NT2/D1 (cell line): ENCODE data around the gene SMIM13.

ENCODE experiments used
- SUZ12 ChIP-seq: IDR thresholded peaks from 2 replicates; pipeline ENCODE4 v1.6.1; 2011; ENCODE audit not compliant: insufficient read length, insufficient read depth; ENCODE audit errors: extremely low read depth
- YY1 ChIP-seq: IDR thresholded peaks from 2 replicates; pipeline ENCODE4 v1.6.1; 2011; ENCODE audit not compliant: insufficient read length, insufficient read depth
- ZNF274 ChIP-seq: IDR thresholded peaks from 2 replicates; pipeline ENCODE4 v1.6.1; 2011; ENCODE audit warnings: mild to moderate bottlenecking, low read depth, low read length

DNA sequence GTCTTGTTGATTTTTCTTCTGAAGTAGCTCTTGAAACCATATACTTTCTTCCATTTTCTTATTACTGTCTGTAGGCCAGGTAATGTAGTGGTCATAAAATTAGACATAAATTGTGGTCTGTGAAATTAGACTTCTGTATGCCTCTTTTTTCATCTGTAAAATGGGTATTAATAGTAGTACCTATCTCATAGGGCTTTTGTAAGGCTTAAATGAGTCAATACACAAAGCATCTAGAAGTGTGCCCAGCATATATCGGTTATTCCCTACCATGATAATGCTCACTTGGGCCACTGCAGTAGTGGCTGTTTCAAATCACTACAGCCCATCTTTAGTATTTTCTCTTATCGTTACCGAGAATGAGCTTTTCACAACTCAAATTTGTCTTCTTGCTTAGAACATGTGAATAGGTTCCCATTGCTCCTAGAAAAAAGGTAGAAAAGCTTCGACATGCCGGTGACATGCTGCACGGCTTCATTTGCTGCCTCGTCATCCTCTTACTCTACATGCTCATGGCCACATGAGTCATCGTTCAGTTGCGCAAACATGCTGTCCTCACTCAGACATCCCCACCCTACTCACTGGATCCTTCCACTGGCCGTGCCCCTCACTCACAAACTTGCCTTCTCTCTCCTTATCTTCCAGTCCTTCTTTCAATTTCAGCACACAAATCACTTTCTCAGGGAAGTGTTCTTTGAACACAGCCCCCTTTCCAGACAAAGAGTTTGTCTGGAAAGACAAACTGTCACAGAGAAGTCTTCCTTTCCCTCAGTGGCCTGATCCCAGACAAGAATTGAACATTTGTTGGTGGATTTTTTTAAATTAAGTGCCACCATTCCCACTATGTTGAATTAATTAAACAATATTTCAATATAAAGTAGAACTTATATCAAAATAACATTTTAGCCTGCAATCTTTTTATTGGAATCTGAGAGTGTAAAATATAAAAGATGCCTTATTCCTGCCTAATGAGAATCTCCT, 50.0 kb downstream of the SMIM13 start:
- TF ChIP-seq YY1, result no peak
- no peak for TF ChIP-seq SUZ12
- no peak for TF ChIP-seq ZNF274
